HG03064 (cell line): Measurements from ENCODE around the gene MSANTD1.

ENCODE experiments used
- ATAC-seq: cut with Tn5 transposase; IDR thresholded peaks from one replicate; pipeline ENCODE4 v1.9.1; 2021; ENCODE audit warnings: low read depth; ENCODE audit not compliant: unreplicated experiment

MSANTD1 gene

DNA sequence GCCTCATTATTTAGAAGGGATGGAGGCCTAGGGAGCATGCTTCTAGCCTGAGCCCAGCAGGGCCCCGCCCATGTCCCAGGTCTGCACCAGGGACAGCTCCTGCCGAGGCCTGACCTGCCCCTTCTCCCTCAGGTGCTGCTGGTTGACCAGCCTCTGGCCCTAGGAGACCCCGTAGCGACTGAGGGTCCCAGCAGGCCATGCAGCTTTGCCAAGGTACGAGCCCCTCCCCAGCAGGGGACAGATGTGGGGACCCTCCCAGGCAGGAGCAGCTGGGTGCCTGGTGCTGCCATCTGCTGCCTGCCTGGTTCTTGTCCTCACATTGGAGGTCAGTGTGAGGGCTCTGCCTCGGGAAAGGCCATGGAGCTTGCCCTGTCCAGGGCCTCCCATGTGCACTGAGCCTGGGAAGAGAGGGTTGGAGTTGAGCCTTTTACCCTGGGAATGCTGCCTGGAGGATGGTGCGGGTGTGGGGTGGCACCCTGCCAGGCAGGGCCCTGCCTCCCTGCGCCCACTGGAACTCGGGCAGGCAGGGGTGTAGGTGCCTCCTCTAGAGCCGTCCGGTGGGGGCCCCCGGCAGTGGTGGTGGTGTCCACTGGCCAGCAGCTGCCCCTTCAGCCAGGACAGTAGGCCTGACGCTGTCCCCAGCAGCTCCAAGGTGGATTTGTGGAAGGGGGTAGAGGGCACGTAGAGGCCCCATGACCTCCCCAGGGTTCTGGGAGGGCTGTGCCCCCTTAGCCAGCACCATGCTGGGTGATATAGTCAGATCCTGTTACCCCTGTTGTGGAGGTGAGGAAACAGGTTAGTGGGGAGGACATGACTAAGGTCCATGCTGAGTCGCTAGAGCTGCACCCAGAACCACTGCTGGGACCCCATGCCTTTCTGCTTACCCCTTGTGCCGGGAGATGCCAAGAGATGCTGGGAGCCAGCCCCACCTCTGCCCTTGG lies 2.2 kb upstream of the MSANTD1 start:
- ATAC-seq = no peak

- ATAC-seq = no peak
These were observed 1.4 kb upstream of the MSANTD1 start for GRCh38 chr4:3247399-3248177.

- ATAC-seq = no peak
These were observed 830 bp upstream of the MSANTD1 start for GRCh38 chr4:3248178-3248480.

DNA sequence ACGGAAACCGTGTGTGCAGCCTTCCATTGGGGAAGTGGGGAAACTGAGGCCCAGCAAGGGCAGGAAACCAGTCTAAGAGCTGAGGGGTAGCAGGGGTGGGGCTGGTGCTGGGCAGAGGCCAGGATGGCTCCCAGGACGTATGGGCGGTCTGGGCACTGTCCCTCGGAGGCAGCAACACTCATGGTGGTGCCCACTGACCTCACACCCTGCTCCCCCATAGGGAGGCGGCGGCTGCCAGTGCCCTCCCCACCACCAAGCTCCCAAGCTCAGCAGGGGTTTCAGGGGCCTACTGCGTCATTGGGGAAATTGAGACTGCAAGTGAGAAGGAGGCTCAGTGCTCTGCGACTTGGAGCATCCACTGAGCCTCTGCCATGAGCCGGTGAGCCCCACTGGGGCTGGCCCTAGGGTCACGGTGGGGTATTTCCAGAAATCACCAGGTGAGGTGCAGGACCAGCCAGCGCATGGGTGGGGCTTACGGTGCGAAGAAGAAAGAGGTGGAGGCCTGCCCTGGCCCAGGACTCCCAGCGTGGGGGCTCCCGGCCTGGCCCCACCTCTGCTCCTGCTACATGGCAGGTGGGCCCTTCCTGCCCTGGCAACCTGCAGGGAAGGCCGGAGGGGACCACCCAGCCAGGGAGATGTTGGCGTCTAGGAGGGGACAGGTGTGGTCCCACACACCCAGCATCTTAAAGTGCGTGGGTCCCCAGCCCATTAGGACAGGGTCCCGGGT lies 915 bp downstream of the MSANTD1 start:
- no peak for ATAC-seq

DNA sequence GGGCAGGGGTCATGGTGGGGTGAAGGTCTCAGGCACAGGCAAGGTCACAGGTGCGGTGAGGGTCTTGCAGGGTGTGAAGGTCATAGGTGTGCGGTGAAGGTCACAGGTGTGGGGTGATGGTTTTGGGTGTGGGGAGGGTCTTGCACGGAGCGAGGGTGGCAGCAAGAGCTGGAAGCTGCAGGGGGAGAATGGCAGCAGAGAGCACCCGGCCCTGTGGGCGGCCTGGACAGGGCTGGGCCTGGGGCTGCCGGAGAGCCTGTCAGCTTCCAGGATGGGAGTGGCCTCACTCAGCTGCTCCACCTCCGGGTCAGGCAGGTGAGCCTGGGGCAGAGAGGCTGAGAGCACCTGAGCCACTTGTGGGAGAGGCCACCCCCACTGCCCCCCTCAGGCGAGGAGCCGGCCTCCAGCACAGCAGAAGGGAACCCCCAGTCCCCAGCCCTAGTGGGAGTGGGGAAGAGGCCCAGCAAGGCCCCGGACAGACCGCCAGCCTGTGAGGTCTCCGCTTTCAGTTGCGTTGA lies 1.5 kb downstream of the MSANTD1 start:
- ATAC-seq = no peak

- ATAC-seq = no peak
These were observed 2.2 kb downstream of the MSANTD1 start for GRCh38 chr4:3250956-3251690.

GRCh38 chr4:3251691-3252479 lies 2.9 kb downstream of the MSANTD1 start:
- ATAC-seq = no peak

- no peak for ATAC-seq
These were observed 3.5 kb downstream of the MSANTD1 start for GRCh38 chr4:3252480-3252828.

DNA sequence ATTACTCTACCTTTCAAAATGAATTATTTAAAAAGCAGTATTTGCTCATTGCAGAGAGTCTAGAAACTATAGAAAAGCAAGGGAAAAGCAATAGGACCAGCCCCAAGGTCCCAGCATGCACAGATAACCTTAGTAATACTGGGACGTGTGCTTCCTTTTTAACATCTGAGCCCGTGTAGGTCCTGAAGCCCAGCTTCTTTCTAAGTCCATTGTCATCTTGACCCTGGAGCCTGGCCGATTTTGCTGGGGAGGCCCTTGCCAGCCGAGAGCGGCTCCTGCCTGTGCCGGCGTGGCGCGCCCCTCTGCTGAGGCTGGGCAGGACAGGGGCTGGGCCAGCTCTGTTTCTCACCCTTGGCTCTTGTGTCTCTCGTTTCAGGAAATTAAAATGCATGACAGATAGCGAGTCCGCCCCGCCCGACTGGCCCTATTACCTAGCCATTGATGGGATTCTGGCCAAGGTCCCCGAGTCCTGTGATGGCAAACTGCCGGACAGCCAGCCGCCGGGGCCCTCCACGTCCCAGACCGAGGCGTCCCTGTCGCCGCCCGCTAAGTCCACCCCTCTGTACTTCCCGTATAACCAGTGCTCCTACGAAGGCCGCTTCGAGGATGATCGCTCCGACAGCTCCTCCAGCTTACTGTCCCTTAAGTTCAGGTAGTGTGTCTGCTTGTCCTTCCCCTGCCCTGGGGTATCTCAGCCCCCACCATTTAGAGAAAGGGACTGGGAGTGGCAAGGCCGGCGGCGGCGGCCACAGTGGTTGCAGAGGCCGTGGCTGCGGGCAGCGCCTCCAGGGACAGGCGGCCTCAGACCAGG lies 4.1 kb downstream of the MSANTD1 start:
- ATAC-seq = no peak

GRCh38 chr4:3253808-3254207 lies 4.8 kb downstream of the MSANTD1 start:
- ATAC-seq = no peak

DNA sequence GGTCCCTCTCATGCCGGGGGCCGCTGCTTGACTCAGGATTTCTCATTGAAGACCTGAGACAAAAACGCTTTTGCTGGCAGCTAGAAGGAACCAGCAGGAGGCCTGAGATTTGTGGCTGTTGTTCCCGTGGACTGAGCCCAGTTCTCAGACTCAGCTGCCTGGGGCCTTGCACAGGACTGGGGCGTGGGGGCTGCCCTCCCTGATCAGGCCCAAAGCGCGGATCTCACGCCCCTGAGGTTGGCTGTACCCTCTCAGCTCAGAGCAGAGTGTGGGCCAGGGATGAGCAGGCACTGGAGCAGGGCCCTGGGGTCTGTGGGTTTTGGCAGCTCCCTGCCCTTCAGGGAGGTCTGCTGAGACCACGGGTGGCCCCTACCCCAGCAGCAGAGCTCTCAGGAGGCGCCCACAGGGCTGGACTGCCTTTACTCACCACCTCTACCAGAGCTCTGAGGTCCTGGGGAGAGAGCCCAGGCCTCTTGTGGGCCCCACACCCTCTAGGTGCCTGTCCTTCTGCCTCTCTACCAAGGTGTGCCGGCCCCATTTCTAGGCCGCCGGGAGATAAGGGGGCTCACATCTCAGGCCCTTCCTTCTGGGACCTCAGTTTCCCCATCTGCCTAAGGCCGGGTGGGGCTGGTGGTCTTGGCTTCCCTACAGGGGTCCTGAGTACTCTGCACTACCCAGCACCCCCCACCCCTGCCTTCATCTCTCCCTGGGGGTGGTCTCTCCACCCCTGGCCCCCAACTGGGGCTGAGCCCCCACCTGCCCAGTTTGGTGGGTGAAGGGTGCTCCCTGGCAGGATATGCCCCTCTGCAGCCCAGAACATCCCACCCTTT lies 5.6 kb downstream of the MSANTD1 start:
- ATAC-seq = no peak

DNA sequence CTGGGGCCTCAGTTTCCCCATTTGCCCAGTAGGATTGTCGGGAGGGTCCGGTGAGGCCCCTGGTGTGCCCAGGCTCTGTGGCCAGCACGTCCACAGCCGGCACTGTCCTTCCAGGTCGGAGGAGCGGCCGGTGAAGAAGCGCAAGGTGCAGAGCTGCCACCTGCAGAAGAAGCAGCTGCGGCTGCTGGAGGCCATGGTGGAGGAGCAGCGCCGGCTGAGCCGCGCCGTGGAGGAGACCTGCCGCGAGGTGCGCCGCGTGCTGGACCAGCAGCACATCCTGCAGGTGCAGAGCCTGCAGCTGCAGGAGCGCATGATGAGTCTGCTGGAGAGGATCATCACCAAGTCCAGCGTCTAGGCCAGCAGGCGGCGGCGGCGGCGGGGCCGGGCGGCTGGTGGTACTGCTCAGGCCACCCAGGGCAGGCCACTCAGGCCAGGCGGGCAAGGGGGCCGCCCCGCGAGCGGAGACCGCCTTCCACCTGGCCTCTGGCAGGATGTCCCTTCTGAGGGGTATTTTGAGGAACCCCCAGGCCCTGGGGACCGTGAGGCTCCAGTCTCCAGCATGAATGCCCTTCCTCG lies 6.7 kb downstream of the MSANTD1 start:
- ATAC-seq = no peak

DNA sequence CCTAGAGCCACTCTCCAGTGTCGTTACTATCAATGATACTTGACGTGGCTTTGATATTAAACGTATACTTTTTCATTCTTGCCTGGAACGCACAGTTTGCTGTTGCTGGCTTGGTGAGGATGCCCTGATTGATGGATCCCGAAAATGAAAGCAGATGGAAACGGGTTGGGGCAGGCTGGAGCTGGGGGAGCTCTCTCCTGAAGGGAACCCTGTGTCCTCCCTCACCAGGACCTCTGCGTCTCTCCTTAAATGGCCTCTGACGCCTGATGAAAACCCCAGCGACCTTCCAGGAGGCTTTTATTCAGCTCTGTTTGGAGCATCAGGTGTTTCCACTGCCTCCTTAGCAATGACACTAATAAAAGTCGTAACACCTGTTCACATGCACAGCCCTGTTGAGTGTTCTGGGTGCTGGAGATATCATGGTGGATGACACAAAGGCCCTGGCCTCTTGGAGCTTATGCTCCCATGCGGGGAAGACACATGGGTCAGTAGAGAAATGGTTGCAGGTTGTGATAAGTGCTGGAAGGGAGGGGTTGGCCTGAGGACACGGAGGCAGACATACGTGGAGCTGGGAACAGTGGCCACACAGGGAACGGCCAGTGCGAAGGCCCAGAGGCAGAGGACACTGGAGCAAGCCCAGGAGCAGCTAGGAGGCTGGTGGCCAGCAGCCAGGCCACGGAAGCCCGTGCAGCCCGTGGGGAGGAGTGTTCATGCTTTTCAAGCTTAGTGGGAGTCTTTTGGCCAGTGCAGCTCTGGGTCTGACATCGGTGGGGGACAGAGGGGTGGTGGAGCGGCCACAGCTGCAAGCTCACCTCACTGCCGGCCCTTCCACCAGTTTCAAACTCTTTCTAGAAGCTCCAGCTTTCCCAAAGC lies 7.5 kb downstream of the MSANTD1 start:
- ATAC-seq = no peak

- no peak for ATAC-seq
These were observed 8.2 kb downstream of the MSANTD1 start for GRCh38 chr4:3257103-3257555.

DNA sequence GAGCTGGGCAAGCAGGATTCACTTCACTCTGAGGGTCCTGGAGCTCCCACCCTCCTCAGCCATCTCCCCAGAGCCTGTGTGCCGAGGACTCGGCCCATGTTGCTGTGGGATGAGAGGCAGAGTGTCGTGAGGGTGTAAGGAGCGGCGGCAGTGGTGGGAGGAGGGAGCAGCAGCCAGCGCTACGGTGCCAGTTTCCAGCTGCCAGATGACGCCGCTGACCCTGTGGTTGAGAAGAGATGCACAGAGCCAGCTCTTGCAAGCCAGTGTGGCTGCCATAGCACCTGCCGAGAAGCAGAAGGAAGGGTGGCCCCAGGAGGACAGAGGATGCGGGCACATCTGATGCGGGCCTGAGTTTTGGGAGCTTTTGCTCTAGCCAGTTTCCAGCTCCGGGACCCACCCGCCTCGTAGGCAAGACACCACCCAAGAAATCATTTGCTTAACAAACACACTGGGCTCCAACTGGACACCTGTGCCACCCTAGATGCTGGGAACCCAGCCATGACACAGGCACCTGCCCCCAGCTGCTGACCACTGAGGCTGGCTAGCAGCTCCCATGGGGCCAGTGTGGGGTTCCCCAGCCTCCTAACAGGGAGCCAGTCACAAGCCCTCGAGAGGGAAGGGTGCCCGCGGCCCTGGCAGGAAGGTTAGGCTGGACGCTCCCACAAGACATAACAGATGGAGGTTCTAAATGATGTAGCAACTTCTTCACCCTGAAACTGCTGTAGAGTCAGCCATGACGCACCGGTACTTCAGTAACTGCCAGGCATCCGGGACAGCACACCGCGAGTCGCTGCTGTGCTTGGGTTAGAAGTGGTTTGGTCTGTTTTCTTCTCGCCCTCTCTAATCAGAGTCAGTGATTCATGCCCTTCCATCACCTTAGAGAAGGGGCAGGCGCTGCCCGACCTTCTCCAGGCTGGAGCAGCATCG lies 8.9 kb downstream of the MSANTD1 start:
- ATAC-seq = no peak
